HG02938 (cell line): ENCODE data around the gene VEZT.
"Not testable (repeated sequence)": the region's sequence is repeated elsewhere in the genome, so short reads cannot be mapped to it uniquely, and the experiment has no call there.

Experiments
- ATAC-seq: cut with Tn5 transposase; IDR thresholded peaks from one replicate; pipeline ENCODE4 v1.9.1; 2021; ENCODE audit warnings: mild to moderate bottlenecking, moderate library complexity; ENCODE audit not compliant: unreplicated experiment

VEZT gene

GRCh38 chr12:95314756-95315155, 97.1 kb downstream of the VEZT start:
- ATAC-seq = not testable (repeated sequence)

DNA sequence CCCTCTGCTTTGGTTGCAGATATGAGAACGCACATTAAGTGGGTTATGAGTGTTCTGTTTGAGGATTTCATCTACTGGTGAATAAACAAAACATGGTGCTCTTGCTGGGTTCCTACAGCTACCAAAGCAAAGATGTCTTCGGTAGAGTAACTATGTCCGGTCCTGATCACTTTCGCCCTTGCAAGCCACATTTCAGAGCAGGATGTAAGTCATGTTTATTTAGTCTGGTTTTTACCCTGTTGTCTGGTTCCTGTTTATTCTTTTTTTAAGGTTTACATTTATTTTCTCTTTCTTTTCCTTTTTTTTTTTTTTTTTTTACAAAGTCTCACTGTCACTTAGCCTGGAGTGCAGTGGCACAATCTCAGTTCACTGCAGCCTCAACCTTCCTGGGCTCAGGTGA, 99.2 kb downstream of the VEZT start:
- no peak for ATAC-seq

DNA sequence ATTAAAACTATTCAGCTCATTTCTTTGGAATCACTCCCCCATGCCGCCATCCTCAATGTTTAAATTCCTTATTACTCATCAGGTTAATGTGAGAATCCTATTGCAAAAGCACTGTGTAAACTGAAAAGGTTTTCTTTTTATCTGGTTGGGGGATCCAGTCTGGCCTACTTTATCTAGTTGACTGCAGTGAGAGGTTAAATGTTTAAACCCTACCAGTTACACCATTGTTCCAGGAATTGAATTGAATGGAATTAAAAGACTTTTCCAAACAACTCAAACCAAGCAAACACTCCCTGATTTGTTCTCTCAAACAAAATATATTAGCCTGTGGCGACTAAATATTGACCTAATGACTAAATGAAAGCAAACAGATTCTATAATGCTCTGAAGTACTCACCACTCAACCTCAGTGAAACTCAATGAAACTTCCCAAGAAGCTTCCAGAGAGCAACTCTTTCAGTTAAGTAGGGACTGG, 100.5 kb downstream of the VEZT start:
- no peak for ATAC-seq

DNA sequence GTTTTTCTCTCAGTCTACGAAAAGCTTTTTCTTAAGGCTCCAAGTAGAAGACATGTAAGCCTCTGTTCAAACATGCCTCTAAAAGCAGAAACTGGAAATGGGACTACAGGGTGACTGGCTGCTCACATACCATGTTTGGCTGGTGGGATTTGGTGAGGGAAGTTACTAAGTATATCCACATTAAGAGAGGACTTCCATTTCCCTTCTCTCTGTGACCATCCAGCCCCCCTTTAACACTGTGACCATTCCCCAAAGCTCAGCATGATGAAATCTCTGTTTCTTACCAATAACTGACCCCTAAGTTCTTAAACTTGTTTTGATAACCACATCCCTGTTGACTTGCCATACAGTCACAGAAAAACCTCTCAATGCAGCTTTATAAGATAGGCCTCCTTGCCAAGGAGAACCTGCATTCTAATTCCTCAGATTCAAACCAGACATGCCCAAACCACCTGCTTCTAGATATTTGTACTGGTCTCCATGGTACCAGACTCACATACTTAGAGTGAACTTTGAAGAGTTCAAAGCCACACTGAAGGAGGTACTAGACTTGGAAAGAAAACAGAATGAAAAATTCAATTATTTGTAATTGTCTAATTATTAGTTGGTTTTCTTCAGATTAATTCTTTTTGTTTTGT, 102.2 kb downstream of the VEZT start:
- ATAC-seq = no peak

- no peak for ATAC-seq
These were observed 104.1 kb downstream of the VEZT start for GRCh38 chr12:95321516-95322246.

- ATAC-seq = no peak
These were observed 104.7 kb downstream of the VEZT start for GRCh38 chr12:95322326-95322725.

DNA sequence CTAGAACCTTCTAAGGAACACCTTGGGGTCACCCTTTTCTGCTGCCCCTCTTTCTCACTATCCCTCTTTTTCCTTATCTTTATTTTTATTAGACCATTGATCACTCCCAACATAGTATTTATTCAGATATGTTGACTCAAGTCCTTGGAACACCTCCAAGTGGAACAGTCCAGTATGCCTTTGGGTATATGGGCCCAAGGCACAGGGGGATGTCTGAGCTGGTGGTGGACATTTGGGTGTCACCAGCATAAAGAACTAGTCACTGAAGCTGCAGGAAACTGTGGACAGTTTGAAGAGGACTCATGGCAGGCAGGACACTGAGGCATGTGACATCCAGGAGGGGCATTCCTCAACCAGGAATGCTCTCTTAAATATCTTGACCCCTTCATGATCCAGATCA, 105.6 kb downstream of the VEZT start:
- ATAC-seq = no peak

GRCh38 chr12:95324246-95324645, 106.6 kb downstream of the VEZT start:
- not testable (repeated sequence) for ATAC-seq

DNA sequence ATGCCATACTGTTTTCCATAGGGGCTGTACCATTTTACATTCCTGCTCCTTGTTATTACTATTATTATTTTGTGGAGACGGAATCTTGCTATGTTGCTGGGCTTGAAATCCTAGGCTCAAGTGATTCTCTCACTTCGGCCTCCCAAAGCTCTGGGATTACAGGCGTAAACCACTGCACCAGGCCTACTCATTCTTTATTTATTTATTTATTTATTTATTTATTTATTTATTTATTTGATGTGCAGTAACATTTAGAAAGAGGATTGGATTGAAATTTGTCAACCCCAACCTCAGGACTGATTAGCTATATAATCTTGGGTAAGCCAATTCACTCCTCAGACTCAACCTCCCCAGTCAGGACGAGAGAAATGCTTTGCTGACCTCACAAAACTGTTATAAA, 107.9 kb downstream of the VEZT start:
- no peak for ATAC-seq

- ATAC-seq = no peak
These were observed 108.8 kb downstream of the VEZT start for GRCh38 chr12:95326445-95326844.

- ATAC-seq = no peak
These were observed 109.2 kb downstream of the VEZT start for GRCh38 chr12:95326855-95327254.

GRCh38 chr12:95328708-95329107, 111.1 kb downstream of the VEZT start:
- no peak for ATAC-seq

DNA sequence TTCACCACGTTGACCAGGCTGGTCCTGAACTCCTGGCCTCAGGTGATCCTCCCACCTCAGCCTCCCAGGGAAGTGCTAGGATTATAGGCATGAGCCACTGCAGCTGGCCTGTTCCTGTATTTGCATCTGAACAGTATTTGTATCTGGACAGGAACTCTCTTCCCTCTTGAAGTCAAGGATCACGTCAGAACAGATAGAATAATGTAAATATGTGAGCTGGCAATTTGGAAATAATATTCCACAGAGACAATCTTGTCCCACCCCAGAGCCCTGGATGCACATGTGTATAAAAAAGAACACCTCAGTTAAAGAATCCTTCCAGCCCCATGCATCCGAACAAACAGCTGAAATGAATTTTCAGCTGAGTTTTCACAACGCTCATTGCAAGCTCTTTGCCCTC, 118.3 kb downstream of the VEZT start:
- ATAC-seq = no peak

GRCh38 chr12:95336387-95337067, 118.9 kb downstream of the VEZT start:
- ATAC-seq = no peak

GRCh38 chr12:95337146-95337545, 119.5 kb downstream of the VEZT start:
- no peak for ATAC-seq

- ATAC-seq = no peak
These were observed 121.6 kb downstream of the VEZT start for GRCh38 chr12:95339086-95339788.

GRCh38 chr12:95342008-95342407, 124.4 kb downstream of the VEZT start:
- ATAC-seq = no peak

GRCh38 chr12:95343461-95344230, 126.0 kb downstream of the VEZT start:
- ATAC-seq = no peak

GRCh38 chr12:95349291-95349690, 131.7 kb downstream of the VEZT start:
- no peak for ATAC-seq

DNA sequence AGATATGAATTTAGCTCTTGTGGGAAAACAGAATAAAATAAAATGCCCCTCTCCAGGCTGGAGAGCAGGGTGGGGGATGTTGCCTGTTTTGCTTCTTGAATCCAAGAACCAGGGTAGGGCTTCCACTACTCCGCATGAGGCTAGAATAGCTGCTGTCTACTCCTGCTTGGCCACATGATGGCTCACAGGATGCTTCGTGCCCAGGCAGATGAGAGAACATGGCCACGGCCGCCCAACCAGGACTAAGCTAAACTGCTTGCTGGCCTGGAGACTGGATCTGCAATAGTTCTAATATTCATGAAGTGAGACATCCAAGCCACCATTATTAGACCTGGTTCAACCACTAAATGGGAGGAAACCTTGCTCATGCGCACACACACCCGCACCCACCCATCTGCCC, 134.1 kb downstream of the VEZT start:
- no peak for ATAC-seq
